Endometrial microvascular endothelial cells (primary cell): ENCODE data around the gene ACOXL. TPM values are rescaled to one million over a fixed set of nuclear protein-coding genes. Genes with fewer than 3 reads are reported as not detected.

Experiments used
- in situ Hi-C: cut with HindIII; loops from 2 replicates; pipeline ENCODE4 v1.10.0; 2017; ENCODE audit warnings: low sequenced_read_pairs, low pct_unique_long_range_greater_than_20kb; ENCODE audit errors: inconsistent ontology term
- total RNA-seq: library from RNA; depleted of rRNA; stranded (reverse); fragments of >200 nt; gene quantifications from one replicate; pipeline ENCODE4 v1.2.3, GENCODE V29; 2015; ENCODE audit errors: inconsistent ontology term

The ACOXL gene
- total RNA-seq, 1 donor from 2014 or later: not detected

GRCh38 chr2:110746586-110747521 is 14.5 kb downstream of the ACOXL start:
- in situ Hi-C loops: no loop called here

- in situ Hi-C loops: no loop called here
These were observed 15.4 kb downstream of the ACOXL start for GRCh38 chr2:110747522-110748488.

- in situ Hi-C loops: no loop called here
These were observed 16.1 kb downstream of the ACOXL start for GRCh38 chr2:110748489-110748867.

- in situ Hi-C loops: no loop called here
These were observed 19.3 kb downstream of the ACOXL start for GRCh38 chr2:110751642-110752041.

- in situ Hi-C loops: no loop called here
These were observed 20.5 kb downstream of the ACOXL start for GRCh38 chr2:110752871-110753270.

GRCh38 chr2:110755491-110756078 is 23.2 kb downstream of the ACOXL start:
- in situ Hi-C loops: no loop called here

- in situ Hi-C loops: no loop called here
These were observed 27.0 kb downstream of the ACOXL start for GRCh38 chr2:110759411-110759810.

GRCh38 chr2:110764931-110765330 is 32.6 kb downstream of the ACOXL start:
- in situ Hi-C loops: no loop called here

GRCh38 chr2:110766291-110766690 is 33.9 kb downstream of the ACOXL start:
- in situ Hi-C loops: no loop called here

GRCh38 chr2:110768591-110768990 is 36.2 kb downstream of the ACOXL start:
- in situ Hi-C loops: no loop called here

- in situ Hi-C loops: no loop called here
These were observed 38.1 kb downstream of the ACOXL start for GRCh38 chr2:110770404-110770958.

GRCh38 chr2:110770959-110771431 is 38.6 kb downstream of the ACOXL start:
- in situ Hi-C loops: no loop called here

GRCh38 chr2:110771547-110772382 is 39.4 kb downstream of the ACOXL start:
- in situ Hi-C loops: no loop called here

GRCh38 chr2:110772383-110772755 is 40.0 kb downstream of the ACOXL start:
- in situ Hi-C loops: no loop called here

GRCh38 chr2:110773401-110773921 is 41.1 kb downstream of the ACOXL start:
- in situ Hi-C loops: no loop called here

GRCh38 chr2:110774701-110775100 is 42.3 kb downstream of the ACOXL start:
- in situ Hi-C loops: no loop called here

- in situ Hi-C loops: no loop called here
These were observed 45.3 kb downstream of the ACOXL start for GRCh38 chr2:110777531-110778311.
